ENCODE results near the gene PILRA.
"Not testable (repeated sequence)": the region's sequence is repeated elsewhere in the genome, so short reads cannot be mapped to it uniquely, and the experiment has no call there.

The PILRA gene

GRCh38 chr7:100365998-100366367, 7.3 kb upstream of the PILRA start:
- Mint-ChIP-seq H3K4me3 (peak overlapping the region; percentile 61), H3K36me3 (peaks cover 16% of the 10 kb centered on the region), H3K27ac (peak overlapping the region; percentile 94), H3K4me1 (peaks cover 41% of the 10 kb centered on the region)
- DNase-seq (ENCODE audit: low spot score in 2 of 2): peak in 1 of 2 donors; percentile 13
- not testable (repeated sequence) for H3K27me3 Mint-ChIP-seq; ATAC-seq (ENCODE audit: low read depth); H3K9me3 Mint-ChIP-seq

- H3K4me3 Mint-ChIP-seq: peak overlapping the region; percentile 61
- peak in 1 of 2 donors; percentile 45 for DNase-seq (ENCODE audit: low spot score in 2 of 2)
These were observed 6.7 kb upstream of the PILRA start for GRCh38 chr7:100366411-100367250.

GRCh38 chr7:100367251-100367620, 6.1 kb upstream of the PILRA start:
- H3K27me3 Mint-ChIP-seq: no peaks in the 10 kb centered on the region
- no peak for ATAC-seq (ENCODE audit: low read depth)

More at GRCh38 chr7:100366411-100367250, 6.7 kb upstream of the PILRA start:
- Mint-ChIP-seq H3K4me1 (peaks cover 41% of the 10 kb centered on the region), H3K27ac (peak overlapping the region; percentile 94), H3K36me3 (peaks cover 15% of the 10 kb centered on the region), H3K9me3 (no peaks in the 10 kb centered on the region), H3K27me3 (no peaks in the 10 kb centered on the region)
- no peak for ATAC-seq (ENCODE audit: low read depth)

GRCh38 chr7:100367676-100368613, 5.3 kb upstream of the PILRA start:
- H3K27me3 Mint-ChIP-seq: no peaks in the 10 kb centered on the region
- peaks cover 9% of the 10 kb centered on the region for H3K36me3 Mint-ChIP-seq
- H3K4me3 Mint-ChIP-seq: peak overlapping the region; percentile 47
- peak; percentile 45 for ATAC-seq (ENCODE audit: low read depth)
- peak; percentile 60 to 68 for DNase-seq (ENCODE audit: low spot score in 2 of 2)
- peak overlapping the region; percentile 94 for H3K27ac Mint-ChIP-seq
- H3K4me1 Mint-ChIP-seq: peaks cover 43% of the 10 kb centered on the region
- no peaks in the 10 kb centered on the region for H3K9me3 Mint-ChIP-seq

More at GRCh38 chr7:100367251-100367620, 6.1 kb upstream of the PILRA start:
- H3K9me3 Mint-ChIP-seq: no peaks in the 10 kb centered on the region
- H3K4me3 Mint-ChIP-seq: peak overlapping the region; percentile 45
- no peak for DNase-seq (ENCODE audit: low spot score in 2 of 2)
- H3K4me1 Mint-ChIP-seq: peaks cover 41% of the 10 kb centered on the region
- peaks cover 10% of the 10 kb centered on the region for H3K36me3 Mint-ChIP-seq
- H3K27ac Mint-ChIP-seq: peak overlapping the region; percentile 94

- Mint-ChIP-seq H3K4me1 (peaks cover 47% of the 10 kb centered on the region), H3K4me3 (peak overlapping the region; percentile 63)
These were observed 4.2 kb upstream of the PILRA start for GRCh38 chr7:100369105-100369504.

GRCh38 chr7:100370303-100370702, 3.0 kb upstream of the PILRA start:
- Mint-ChIP-seq H3K36me3 (no peaks in the 10 kb centered on the region), H3K27ac (peak overlapping the region; percentile 94), H3K27me3 (no peaks in the 10 kb centered on the region), H3K4me1 (peaks cover 55% of the 10 kb centered on the region), H3K9me3 (no peaks in the 10 kb centered on the region), H3K4me3 (no peak overlapping the region)
- no peak for DNase-seq (ENCODE audit: low spot score in 2 of 2)
- no peak for ATAC-seq (ENCODE audit: low read depth)

More at GRCh38 chr7:100369105-100369504, 4.2 kb upstream of the PILRA start:
- Mint-ChIP-seq H3K9me3 (no peaks in the 10 kb centered on the region), H3K27ac (peak overlapping the region; percentile 94), H3K36me3 (peaks cover 4% of the 10 kb centered on the region), H3K27me3 (no peaks in the 10 kb centered on the region)
- ATAC-seq (ENCODE audit: low read depth) (peak; percentile 78), DNase-seq (ENCODE audit: low spot score in 2 of 2) (peak; percentile 71 to 85)

GRCh38 chr7:100370746-100371145, 2.5 kb upstream of the PILRA start:
- no peaks in the 10 kb centered on the region for H3K27me3 Mint-ChIP-seq
- H3K4me3 Mint-ChIP-seq: peak overlapping the region; percentile 43
- H3K4me1 Mint-ChIP-seq: peaks cover 51% of the 10 kb centered on the region
- DNase-seq (ENCODE audit: low spot score in 2 of 2): no peak
- ATAC-seq (ENCODE audit: low read depth): no peak
- peak overlapping the region; percentile 94 for H3K27ac Mint-ChIP-seq
- H3K36me3 Mint-ChIP-seq: no peaks in the 10 kb centered on the region
- H3K9me3 Mint-ChIP-seq: no peaks in the 10 kb centered on the region

- Mint-ChIP-seq H3K27ac (peak overlapping the region; percentile 94), H3K36me3 (no peaks in the 10 kb centered on the region), H3K27me3 (no peaks in the 10 kb centered on the region), H3K9me3 (no peaks in the 10 kb centered on the region), H3K4me1 (peaks cover 44% of the 10 kb centered on the region), H3K4me3 (no peak overlapping the region)
- DNase-seq (ENCODE audit: low spot score in 2 of 2) (no peak), ATAC-seq (ENCODE audit: low read depth) (no peak)
These were observed 1.6 kb upstream of the PILRA start for GRCh38 chr7:100371561-100372171.

GRCh38 chr7:100372256-100372655, 1.0 kb upstream of the PILRA start:
- DNase-seq (ENCODE audit: low spot score in 2 of 2) (no peak), ATAC-seq (ENCODE audit: low read depth) (no peak)
- Mint-ChIP-seq H3K27ac (peak overlapping the region; percentile 85), H3K9me3 (no peaks in the 10 kb centered on the region), H3K36me3 (no peaks in the 10 kb centered on the region), H3K4me1 (peaks cover 38% of the 10 kb centered on the region), H3K27me3 (no peaks in the 10 kb centered on the region), H3K4me3 (no peak overlapping the region)

GRCh38 chr7:100372694-100373093, 593 bp upstream of the PILRA start:
- no peak overlapping the region for H3K4me3 Mint-ChIP-seq
- H3K4me1 Mint-ChIP-seq: peaks cover 35% of the 10 kb centered on the region
- no peaks in the 10 kb centered on the region for H3K9me3 Mint-ChIP-seq
- ATAC-seq (ENCODE audit: low read depth) (no peak), DNase-seq (ENCODE audit: low spot score in 2 of 2) (no peak)
- H3K27ac Mint-ChIP-seq: peak overlapping the region; percentile 85
- no peaks in the 10 kb centered on the region for H3K36me3 Mint-ChIP-seq
- H3K27me3 Mint-ChIP-seq: no peaks in the 10 kb centered on the region

- H3K9me3 Mint-ChIP-seq; DNase-seq (ENCODE audit: low spot score in 2 of 2); H3K27me3 Mint-ChIP-seq; H3K36me3 Mint-ChIP-seq: not testable (repeated sequence)
- ATAC-seq (ENCODE audit: low read depth): peak; percentile 12
- Mint-ChIP-seq H3K27ac (peak overlapping the region; percentile 89), H3K4me3 (peak overlapping the region; percentile 64), H3K4me1 (peaks cover 26% of the 10 kb centered on the region)
These were observed 747 bp downstream of the PILRA start for GRCh38 chr7:100373870-100374598.

- Mint-ChIP-seq H3K27ac (peak overlapping the region; percentile 89), H3K4me3 (peak overlapping the region; percentile 64), H3K36me3 (no peaks in the 10 kb centered on the region), H3K4me1 (peaks cover 25% of the 10 kb centered on the region), H3K9me3 (no peaks in the 10 kb centered on the region), H3K27me3 (no peaks in the 10 kb centered on the region)
- DNase-seq (ENCODE audit: low spot score in 2 of 2): no peak
- ATAC-seq (ENCODE audit: low read depth): no peak
These were observed 1.3 kb downstream of the PILRA start for GRCh38 chr7:100374601-100375000.

- H3K9me3 Mint-ChIP-seq: no peaks in the 10 kb centered on the region
- no peak for DNase-seq (ENCODE audit: low spot score in 2 of 2)
- H3K4me3 Mint-ChIP-seq: no peak overlapping the region
- ATAC-seq (ENCODE audit: low read depth): no peak
- H3K27me3 Mint-ChIP-seq: no peaks in the 10 kb centered on the region
- H3K4me1 Mint-ChIP-seq: peaks cover 21% of the 10 kb centered on the region
- no peak overlapping the region for H3K27ac Mint-ChIP-seq
- no peaks in the 10 kb centered on the region for H3K36me3 Mint-ChIP-seq
These were observed 2.8 kb downstream of the PILRA start for GRCh38 chr7:100376066-100376465.
